Measurements from ENCODE around the gene AKAP8L. TPM values are rescaled to one million over a fixed set of nuclear protein-coding genes. Genes with fewer than 3 reads are reported as not detected.
"Not testable (repeated sequence)": the region's sequence is repeated elsewhere in the genome, so short reads cannot be mapped to it uniquely, and the experiment has no call there.

AKAP8L gene
- total and polyA plus RNA-seq, 12 donors, result 48.3 to 652 (median 131) TPM

GRCh38 chr19:15337202-15337601 lies 81.6 kb downstream of the AKAP8L start:
- no peaks in the 10 kb centered on the region for H3K36me3 ChIP-seq (replicated peaks in 1 of 2)
- TF ChIP-seq POLR2A (IDR thresholded peaks at IDR 0.05), result peak in 1 of 2 donors; percentile 32
- no peak for TF ChIP-seq CTCF (IDR thresholded peaks at IDR 0.05)
- peak overlapping the region in 4 of 5 donors; percentile 24 to 63 (median 44) for H3K27ac ChIP-seq
- H3K27me3 ChIP-seq, result no peaks in the 10 kb centered on the region
- peak in 1 of 7 donors; percentile 42 for DNase-seq
- H3K4me1 ChIP-seq (replicated peaks in 1 of 2), result peaks cover 22% of the 10 kb centered on the region in 2 donors
- WGBS, 4 donors, result 58 to 67% (median 62%) methylated on average over 8 of the region's 8 CpGs
- H3K9me3 ChIP-seq (replicated peaks in 1 of 3), result no peaks in the 10 kb centered on the region
- intact Hi-C loops (cut with DNase I), result no loop called here
- no peak overlapping the region for H3K4me3 ChIP-seq

GRCh38 chr19:15335992-15336391 lies 82.8 kb downstream of the AKAP8L start:
- peak in 6 of 7 donors; percentile 62 to 76 (median 72) for DNase-seq
- H3K9me3 ChIP-seq (replicated peaks in 1 of 3); H3K36me3 ChIP-seq (replicated peaks in 1 of 2); H3K27me3 ChIP-seq; intact Hi-C loops (cut with DNase I); H3K4me3 ChIP-seq: not testable (repeated sequence)
- H3K4me1 ChIP-seq (replicated peaks in 1 of 2), result peaks cover 22% of the 10 kb centered on the region in 2 donors
- H3K27ac ChIP-seq, result peak overlapping the region in 1 of 5 donors; percentile 63
- whole genome bisulfite sequencing, 4 donors, result 59 to 68% (median 66%) methylated on average over 7 of the region's 7 CpGs

- DNase-seq, result peak; percentile 59 to 79 (median 69)
- Histone ChIP-seq H3K4me3 (peak within 1 kb of the TSS; percentile 70 to 99 (median 84)), H3K36me3 (replicated peaks in 1 of 2) (no peaks in the 10 kb centered on the region), H3K27ac (peak within 1 kb of the TSS; percentile 82 to 100 (median 93)), H3K9me3 (replicated peaks in 1 of 3) (no peaks in the 10 kb centered on the region), H3K4me1 (replicated peaks in 1 of 2) (peaks cover 46 to 54% of the 10 kb centered on the region in 2 donors), H3K27me3 (no peaks in the 10 kb centered on the region)
- TF ChIP-seq POLR2A (IDR thresholded peaks at IDR 0.05), result peak; percentile 47 to 68
- no peak for TF ChIP-seq CTCF (IDR thresholded peaks at IDR 0.05)
- WGBS, 4 donors, result 0 to 6% (median 4%) methylated on average over 25 to 80 of the region's 81 CpGs
- intact Hi-C loops (cut with DNase I), result loop anchor here in 1 of 2 donors (5.0 kb wide), 1 partner anchor 70 kb away; no protein-coding TSS in a partner anchor
These were observed 86.3 kb downstream of the AKAP8L start, which contains the start of gene BRD4 for GRCh38 chr19:15332311-15332996. BRD4 (minus strand) TSS chr19:15332539; CDS start chr19:15273099, 59,440 bp downstream.

- Histone ChIP-seq H3K9me3 (replicated peaks in 1 of 3) (no peaks in the 10 kb centered on the region), H3K27ac (peak overlapping the region; percentile 82 to 100 (median 93)), H3K4me3 (peak overlapping the region; percentile 70 to 99 (median 84)), H3K36me3 (replicated peaks in 1 of 2) (no peaks in the 10 kb centered on the region), H3K4me1 (replicated peaks in 1 of 2) (peaks cover 52 to 58% of the 10 kb centered on the region in 2 donors), H3K27me3 (no peaks in the 10 kb centered on the region)
- DNase-seq, result peak in 6 of 7 donors; percentile 52 to 68 (median 58)
- WGBS, 4 donors, result 0 to 2% (median 1%) methylated on average over 7 to 122 of the region's 122 CpGs
- intact Hi-C loops (cut with DNase I), result loop anchor here in 1 of 2 donors (5.0 kb wide), 1 partner anchor 69 kb away; no protein-coding TSS in a partner anchor
- peak in 1 of 6 experiments; percentile 3 for TF ChIP-seq CTCF (IDR thresholded peaks at IDR 0.05)
- TF ChIP-seq POLR2A (IDR thresholded peaks at IDR 0.05), result peak in 1 of 2 donors; percentile 20
These were observed 87.1 kb downstream of the AKAP8L start for GRCh38 chr19:15331419-15332310.
